Measurements from ENCODE around the gene ZFP92.

DNA sequence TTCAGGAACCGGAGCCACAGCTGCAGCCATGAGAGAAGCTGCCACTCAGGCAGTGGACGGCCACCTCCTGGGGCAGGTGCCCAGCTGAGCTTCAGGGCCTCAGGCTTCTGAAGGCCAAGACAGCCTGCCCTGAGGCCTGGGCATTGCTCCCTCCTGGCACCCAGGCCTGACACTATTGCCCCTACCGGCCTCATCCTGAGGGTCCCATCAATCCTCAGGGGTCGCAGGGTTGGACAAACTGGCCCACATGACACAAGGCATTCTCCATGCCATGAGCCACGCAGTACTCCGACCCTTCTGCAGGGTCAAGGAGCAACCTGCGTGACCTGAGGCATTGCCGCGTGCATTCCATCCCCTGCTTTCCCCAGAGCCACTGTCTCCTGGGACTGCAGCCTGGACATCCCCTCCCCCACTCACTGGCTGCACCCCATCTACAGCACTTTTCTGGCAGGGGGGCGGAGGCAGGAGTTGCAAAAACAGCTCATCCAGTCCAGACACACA lies 3.0 kb upstream of the ZFP92 start:
- no peak for TF ChIP-seq POLR2A (IDR thresholded peaks at IDR 0.05)
- TF ChIP-seq, protein P1, sequence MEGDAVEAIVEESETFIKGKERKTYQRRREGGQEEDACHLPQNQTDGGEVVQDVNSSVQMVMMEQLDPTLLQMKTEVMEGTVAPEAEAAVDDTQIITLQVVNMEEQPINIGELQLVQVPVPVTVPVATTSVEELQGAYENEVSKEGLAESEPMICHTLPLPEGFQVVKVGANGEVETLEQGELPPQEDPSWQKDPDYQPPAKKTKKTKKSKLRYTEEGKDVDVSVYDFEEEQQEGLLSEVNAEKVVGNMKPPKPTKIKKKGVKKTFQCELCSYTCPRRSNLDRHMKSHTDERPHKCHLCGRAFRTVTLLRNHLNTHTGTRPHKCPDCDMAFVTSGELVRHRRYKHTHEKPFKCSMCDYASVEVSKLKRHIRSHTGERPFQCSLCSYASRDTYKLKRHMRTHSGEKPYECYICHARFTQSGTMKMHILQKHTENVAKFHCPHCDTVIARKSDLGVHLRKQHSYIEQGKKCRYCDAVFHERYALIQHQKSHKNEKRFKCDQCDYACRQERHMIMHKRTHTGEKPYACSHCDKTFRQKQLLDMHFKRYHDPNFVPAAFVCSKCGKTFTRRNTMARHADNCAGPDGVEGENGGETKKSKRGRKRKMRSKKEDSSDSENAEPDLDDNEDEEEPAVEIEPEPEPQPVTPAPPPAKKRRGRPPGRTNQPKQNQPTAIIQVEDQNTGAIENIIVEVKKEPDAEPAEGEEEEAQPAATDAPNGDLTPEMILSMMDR (IDR thresholded peaks at IDR 0.05) = no peak

All from testis (tissue), 2 donors.